ENCODE results near the gene CDC25A.
"Not testable (repeated sequence)": the region's sequence is repeated elsewhere in the genome, so short reads cannot be mapped to it uniquely, and the experiment has no call there.

Gene CDC25A

DNA sequence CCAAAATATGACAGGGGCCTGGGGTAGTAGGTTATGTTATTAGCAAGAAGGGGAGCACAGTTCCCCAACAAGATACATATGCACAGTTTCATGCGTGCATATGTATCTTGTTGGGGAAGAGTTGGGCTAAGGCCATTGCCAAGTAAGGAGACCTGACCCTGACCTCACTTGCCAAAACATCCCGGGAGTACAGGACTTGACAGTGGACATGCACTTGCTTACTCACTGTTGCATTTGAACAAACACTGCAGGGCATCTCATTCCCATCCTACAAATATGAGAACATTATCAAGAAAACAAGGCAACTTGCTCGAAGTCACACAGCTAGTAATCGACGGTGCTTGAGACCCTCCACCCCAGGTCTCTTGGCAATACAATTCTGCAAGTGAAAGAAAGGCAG is 30.3 kb upstream of the CDC25A start:
- Histone ChIP-seq H3K4me1 (ENCODE audit: control insufficient read depth, insufficient read depth, low read length, unreplicated experiment) (peaks cover 4% of the 10 kb centered on the region), H3K36me3 (ENCODE audit: insufficient read depth, low read length) (no peaks in the 10 kb centered on the region), H3K27me3 (ENCODE audit: insufficient read depth, low read length) (0 out of 2 replicates have a peak, but pooled peaks cover 6% of the 10 kb centered on the region), H3K79me2 (ENCODE audit: control insufficient read depth, insufficient read depth, low read length, unreplicated experiment) (no peaks in the 10 kb centered on the region), H3K27ac (ENCODE audit: low read depth, low read length) (no peak overlapping the region), H3K4me3 (ENCODE audit: low read depth, low read length) (no peak overlapping the region), H2AFZ (ENCODE audit: low read length, unreplicated experiment) (no peak overlapping the region)

DNA sequence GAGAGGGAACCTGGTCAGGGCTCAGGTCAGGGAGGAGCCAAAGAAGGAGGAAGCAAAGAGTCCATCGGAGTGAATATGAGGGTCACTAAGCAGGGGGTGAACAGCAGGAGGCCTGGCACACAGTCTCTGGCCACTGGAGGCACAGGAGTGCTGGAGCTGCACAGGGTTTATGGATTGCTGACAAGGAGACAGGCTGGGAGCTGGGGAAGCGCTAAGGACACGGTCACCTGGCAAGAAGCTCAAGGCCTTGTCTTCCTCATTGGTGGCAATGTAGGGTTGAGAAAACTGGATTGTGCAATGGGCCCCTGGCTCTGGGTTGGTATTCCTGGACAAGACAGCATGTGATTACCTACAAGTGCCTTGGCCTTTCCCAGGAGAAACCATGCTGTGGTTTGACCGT is 29.2 kb upstream of the CDC25A start:
- Histone ChIP-seq H3K27me3 (ENCODE audit: insufficient read depth, low read length) (0 out of 2 replicates have a peak, but pooled peaks cover 6% of the 10 kb centered on the region), H3K4me3 (ENCODE audit: low read depth, low read length) (no peak overlapping the region), H3K36me3 (ENCODE audit: insufficient read depth, low read length) (no peaks in the 10 kb centered on the region), H3K27ac (ENCODE audit: low read depth, low read length) (no peak overlapping the region), H3K79me2 (ENCODE audit: control insufficient read depth, insufficient read depth, low read length, unreplicated experiment) (no peaks in the 10 kb centered on the region), H2AFZ (ENCODE audit: low read length, unreplicated experiment) (no peak overlapping the region), H3K4me1 (ENCODE audit: control insufficient read depth, insufficient read depth, low read length, unreplicated experiment) (peaks cover 4% of the 10 kb centered on the region)

DNA sequence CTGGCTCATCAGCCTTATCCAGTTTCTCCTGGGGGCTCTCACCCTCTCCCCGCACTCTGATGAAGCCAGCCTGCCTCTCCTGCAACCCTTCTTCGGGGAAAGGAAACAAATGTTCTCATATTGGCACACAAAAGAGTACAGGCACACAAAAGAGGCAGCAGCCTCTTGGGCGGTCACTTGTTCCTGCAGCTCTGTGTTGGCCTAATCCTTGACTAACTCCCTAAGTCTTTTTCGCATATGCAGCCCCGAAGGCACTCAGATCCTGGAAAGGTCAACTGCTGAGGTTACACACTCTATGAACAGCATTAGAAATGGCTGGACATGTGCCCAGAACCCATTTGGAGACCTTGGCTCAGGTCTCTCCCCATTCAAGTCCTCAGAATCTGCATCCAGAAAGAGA is 27.7 kb upstream of the CDC25A start:
- peaks cover 4% of the 10 kb centered on the region for H3K4me1 ChIP-seq (ENCODE audit: control insufficient read depth, insufficient read depth, low read length, unreplicated experiment)
- no peak overlapping the region for H2AFZ ChIP-seq (ENCODE audit: low read length, unreplicated experiment)
- H3K79me2 ChIP-seq (ENCODE audit: control insufficient read depth, insufficient read depth, low read length, unreplicated experiment), result no peaks in the 10 kb centered on the region
- H3K27ac ChIP-seq (ENCODE audit: low read depth, low read length), result no peak overlapping the region
- H3K36me3 ChIP-seq (ENCODE audit: insufficient read depth, low read length), result no peaks in the 10 kb centered on the region
- H3K27me3 ChIP-seq (ENCODE audit: insufficient read depth, low read length), result 0 out of 2 replicates have a peak, but pooled peaks cover 6% of the 10 kb centered on the region
- H3K4me3 ChIP-seq (ENCODE audit: low read depth, low read length), result no peak overlapping the region

DNA sequence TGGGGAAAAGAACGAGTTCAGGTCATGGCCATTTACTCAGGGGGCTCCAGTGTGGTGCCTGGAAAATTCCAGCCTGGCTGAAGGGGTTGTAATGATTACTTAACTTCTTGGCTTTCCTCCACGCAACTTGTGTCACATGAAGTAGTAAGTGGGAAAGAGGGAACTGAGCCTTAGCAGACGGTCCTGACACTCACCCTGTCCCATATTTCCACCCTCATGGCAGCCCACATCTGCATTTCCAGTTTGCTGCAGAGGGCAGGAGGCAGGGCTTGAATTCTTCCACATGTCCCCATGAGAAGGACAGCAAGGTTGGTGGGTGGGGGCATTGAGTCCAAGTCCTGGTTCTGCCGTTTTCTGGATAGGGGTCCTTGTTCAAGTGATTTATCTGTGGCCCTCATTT is 27.2 kb upstream of the CDC25A start:
- Histone ChIP-seq H3K36me3 (ENCODE audit: insufficient read depth, low read length) (no peaks in the 10 kb centered on the region), H3K27ac (ENCODE audit: low read depth, low read length) (no peak overlapping the region), H3K79me2 (ENCODE audit: control insufficient read depth, insufficient read depth, low read length, unreplicated experiment) (no peaks in the 10 kb centered on the region), H3K27me3 (ENCODE audit: insufficient read depth, low read length) (0 out of 2 replicates have a peak, but pooled peaks cover 6% of the 10 kb centered on the region), H3K4me3 (ENCODE audit: low read depth, low read length) (no peak overlapping the region), H2AFZ (ENCODE audit: low read length, unreplicated experiment) (no peak overlapping the region), H3K4me1 (ENCODE audit: control insufficient read depth, insufficient read depth, low read length, unreplicated experiment) (peaks cover 4% of the 10 kb centered on the region)

DNA sequence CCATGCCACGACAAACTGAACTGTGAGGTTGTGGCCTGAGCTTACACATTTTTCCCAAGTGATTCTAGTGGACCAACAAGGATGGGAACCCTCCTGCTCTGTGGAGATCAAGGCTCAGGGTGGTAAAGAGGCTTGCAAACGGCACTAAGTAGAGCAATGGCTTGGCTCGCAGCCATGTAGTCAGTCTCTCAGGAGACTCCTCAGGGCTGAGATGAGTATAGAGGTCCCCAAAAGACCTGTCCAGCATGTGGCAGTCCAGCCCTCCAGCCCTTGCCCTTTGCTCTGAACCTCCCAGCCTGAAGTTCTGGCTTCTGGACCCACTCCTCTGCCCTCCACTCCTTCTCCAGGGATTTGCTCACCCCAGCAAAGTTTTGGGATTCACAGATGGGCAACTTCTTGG is 26.8 kb upstream of the CDC25A start:
- Histone ChIP-seq H3K4me3 (ENCODE audit: low read depth, low read length) (no peak overlapping the region), H3K27me3 (ENCODE audit: insufficient read depth, low read length) (0 out of 2 replicates have a peak, but pooled peaks cover 6% of the 10 kb centered on the region)

DNA sequence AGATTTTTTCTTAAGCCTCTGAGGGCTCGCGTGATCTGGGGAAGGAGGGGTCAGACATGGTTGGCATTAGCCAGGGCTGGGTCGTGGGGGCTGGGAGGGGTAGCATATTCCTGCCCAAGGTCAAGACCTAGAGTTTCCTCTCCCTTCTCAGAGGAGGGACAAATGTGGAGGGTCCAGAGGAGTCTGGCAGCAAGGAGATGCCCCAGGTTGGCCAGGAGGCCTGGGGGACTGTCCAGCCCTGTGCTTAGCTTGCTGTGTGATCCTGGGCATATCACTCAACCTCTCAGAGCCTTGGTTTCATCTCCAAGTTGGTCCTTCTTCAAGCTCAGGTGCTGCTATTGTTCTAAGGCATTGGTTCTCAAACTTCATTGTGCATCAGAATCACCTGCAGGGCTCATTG is 26.0 kb upstream of the CDC25A start:
- no peak overlapping the region for H3K4me3 ChIP-seq (ENCODE audit: low read depth, low read length)
- H3K79me2 ChIP-seq (ENCODE audit: control insufficient read depth, insufficient read depth, low read length, unreplicated experiment), result no peaks in the 10 kb centered on the region
- no peak overlapping the region for H2AFZ ChIP-seq (ENCODE audit: low read length, unreplicated experiment)
- H3K27ac ChIP-seq (ENCODE audit: low read depth, low read length), result no peak overlapping the region
- peaks cover 4% of the 10 kb centered on the region for H3K4me1 ChIP-seq (ENCODE audit: control insufficient read depth, insufficient read depth, low read length, unreplicated experiment)
- H3K27me3 ChIP-seq (ENCODE audit: insufficient read depth, low read length), result 0 out of 2 replicates have a peak, but pooled peaks cover 6% of the 10 kb centered on the region
- no peaks in the 10 kb centered on the region for H3K36me3 ChIP-seq (ENCODE audit: insufficient read depth, low read length)

More for the DNA sequence above, 26.8 kb upstream of the CDC25A start:
- Histone ChIP-seq H3K36me3 (ENCODE audit: insufficient read depth, low read length) (no peaks in the 10 kb centered on the region), H3K4me1 (ENCODE audit: control insufficient read depth, insufficient read depth, low read length, unreplicated experiment) (peaks cover 4% of the 10 kb centered on the region), H3K27ac (ENCODE audit: low read depth, low read length) (no peak overlapping the region), H2AFZ (ENCODE audit: low read length, unreplicated experiment) (no peak overlapping the region), H3K79me2 (ENCODE audit: control insufficient read depth, insufficient read depth, low read length, unreplicated experiment) (no peaks in the 10 kb centered on the region)

DNA sequence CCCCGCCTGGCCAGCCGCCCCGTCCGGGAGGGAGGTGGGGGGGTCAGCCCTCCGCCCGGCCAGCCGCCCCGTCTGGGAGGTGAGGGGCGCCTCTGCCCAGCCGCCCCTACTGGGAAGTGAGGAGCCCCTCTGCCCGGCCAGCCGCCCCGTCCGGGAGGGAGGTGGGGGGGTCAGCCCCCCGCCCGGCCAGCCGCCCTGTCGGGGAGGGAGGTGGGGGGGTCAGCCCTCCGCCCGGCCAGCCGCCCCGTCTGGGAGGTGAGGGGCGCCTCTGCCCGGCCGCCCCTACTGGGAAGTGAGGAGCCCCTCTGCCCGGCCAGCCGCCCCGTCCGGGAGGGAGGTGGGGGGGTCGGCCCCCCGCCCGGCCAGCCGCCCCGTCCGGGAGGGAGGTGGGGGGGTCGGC is 23.6 kb upstream of the CDC25A start:
- H3K79me2 ChIP-seq (ENCODE audit: control insufficient read depth, insufficient read depth, low read length, unreplicated experiment); H2AFZ ChIP-seq (ENCODE audit: low read length, unreplicated experiment); H3K27ac ChIP-seq (ENCODE audit: low read depth, low read length): not testable (repeated sequence)

DNA sequence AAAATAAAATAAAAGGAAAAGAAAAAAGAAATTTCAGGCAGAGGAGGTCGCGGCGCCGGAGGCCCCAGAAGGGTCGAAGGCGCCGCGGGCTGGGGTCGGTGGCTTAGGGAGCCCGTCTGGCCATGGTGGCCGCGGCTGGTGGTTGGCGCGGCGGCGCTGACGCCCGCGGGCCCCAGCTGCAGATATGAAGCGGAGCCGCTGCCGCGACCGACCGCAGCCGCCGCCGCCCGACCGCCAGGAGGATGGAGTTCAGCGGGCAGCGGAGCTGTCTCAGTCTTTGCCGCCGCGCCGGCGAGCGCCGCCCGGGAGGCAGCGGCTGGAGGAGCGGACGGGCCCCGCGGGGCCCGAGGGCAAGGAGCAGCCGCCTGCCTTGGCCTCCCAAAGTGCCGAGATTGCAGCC is 22.3 kb upstream of the CDC25A start:
- not testable (repeated sequence) for H2AFZ ChIP-seq (ENCODE audit: low read length, unreplicated experiment); H3K36me3 ChIP-seq (ENCODE audit: insufficient read depth, low read length); H3K4me1 ChIP-seq (ENCODE audit: control insufficient read depth, insufficient read depth, low read length, unreplicated experiment); H3K79me2 ChIP-seq (ENCODE audit: control insufficient read depth, insufficient read depth, low read length, unreplicated experiment); H3K4me3 ChIP-seq (ENCODE audit: low read depth, low read length); H3K27ac ChIP-seq (ENCODE audit: low read depth, low read length); H3K27me3 ChIP-seq (ENCODE audit: insufficient read depth, low read length)

More for the DNA sequence above, 23.6 kb upstream of the CDC25A start:
- H3K27me3 ChIP-seq (ENCODE audit: insufficient read depth, low read length); H3K36me3 ChIP-seq (ENCODE audit: insufficient read depth, low read length); H3K4me1 ChIP-seq (ENCODE audit: control insufficient read depth, insufficient read depth, low read length, unreplicated experiment); H3K4me3 ChIP-seq (ENCODE audit: low read depth, low read length): not testable (repeated sequence)

DNA sequence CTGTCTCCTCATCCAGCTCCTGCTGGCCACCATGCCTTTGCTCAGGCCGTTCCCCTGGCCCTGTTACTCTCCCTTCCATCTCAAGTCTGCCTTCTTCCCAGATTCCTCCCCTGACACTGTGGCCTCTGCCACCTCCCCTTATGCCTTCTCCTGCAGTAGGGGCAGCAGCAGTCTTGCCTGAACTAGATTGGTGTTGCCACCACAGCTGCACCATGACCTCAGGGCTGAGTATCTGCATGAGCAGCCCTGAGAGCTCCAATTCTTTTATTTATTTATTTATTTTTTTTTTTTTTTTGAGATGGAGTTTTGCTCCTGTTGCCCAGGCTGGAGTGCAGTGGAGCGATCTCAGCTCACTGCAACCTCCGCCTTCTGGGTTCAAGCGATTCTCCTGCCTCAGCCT is 21.2 kb upstream of the CDC25A start:
- Histone ChIP-seq H3K4me3 (ENCODE audit: low read depth, low read length) (no peak overlapping the region), H2AFZ (ENCODE audit: low read length, unreplicated experiment) (no peak overlapping the region), H3K4me1 (ENCODE audit: control insufficient read depth, insufficient read depth, low read length, unreplicated experiment) (no peaks in the 10 kb centered on the region), H3K27ac (ENCODE audit: low read depth, low read length) (no peak overlapping the region), H3K79me2 (ENCODE audit: control insufficient read depth, insufficient read depth, low read length, unreplicated experiment) (no peaks in the 10 kb centered on the region), H3K36me3 (ENCODE audit: insufficient read depth, low read length) (no peaks in the 10 kb centered on the region), H3K27me3 (ENCODE audit: insufficient read depth, low read length) (no peaks in the 10 kb centered on the region)

DNA sequence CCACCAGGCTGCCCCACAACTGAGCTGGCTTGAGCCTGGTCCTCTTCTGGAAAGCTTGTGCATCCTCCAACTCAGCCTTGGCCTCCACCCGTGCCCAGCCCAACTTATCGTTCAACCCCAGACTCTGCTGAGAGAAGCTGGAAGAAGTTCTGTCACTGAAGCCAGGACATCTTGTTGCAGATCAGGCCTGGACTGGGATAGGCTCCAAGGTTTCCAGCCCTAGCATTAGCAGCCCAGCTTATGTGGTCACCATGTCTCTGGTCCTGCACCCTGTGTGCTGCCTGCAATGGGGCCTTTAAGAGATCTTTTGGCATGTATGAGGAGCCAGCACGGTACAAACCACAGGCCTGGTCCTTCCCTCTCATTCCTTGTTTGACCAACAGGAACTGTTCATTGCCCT is 19.9 kb upstream of the CDC25A start:
- H3K27me3 ChIP-seq (ENCODE audit: insufficient read depth, low read length), result no peaks in the 10 kb centered on the region
- H3K4me3 ChIP-seq (ENCODE audit: low read depth, low read length), result no peak overlapping the region

DNA sequence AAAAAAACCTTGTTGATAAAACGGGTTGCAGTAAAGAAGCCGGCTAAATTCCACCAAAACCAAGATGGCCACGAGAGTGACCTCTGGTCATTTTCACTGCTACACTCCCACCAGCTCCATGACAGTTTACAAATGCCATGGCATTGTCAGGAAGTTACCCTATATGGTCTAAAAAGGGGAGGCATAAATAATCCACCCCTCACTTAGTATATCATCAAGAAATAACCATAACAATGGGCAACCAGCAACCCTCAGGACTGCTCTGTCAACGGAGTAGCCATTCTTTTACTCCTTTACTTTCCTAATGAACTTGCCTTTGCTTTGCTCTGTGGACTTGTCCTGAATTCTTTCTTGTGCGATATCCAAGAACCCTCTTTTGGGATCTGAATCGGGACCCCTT is 14.4 kb upstream of the CDC25A start:
- Histone ChIP-seq H3K27ac (ENCODE audit: low read depth, low read length) (no peak overlapping the region), H3K27me3 (ENCODE audit: insufficient read depth, low read length) (no peaks in the 10 kb centered on the region), H3K4me1 (ENCODE audit: control insufficient read depth, insufficient read depth, low read length, unreplicated experiment) (no peaks in the 10 kb centered on the region), H2AFZ (ENCODE audit: low read length, unreplicated experiment) (no peak overlapping the region), H3K4me3 (ENCODE audit: low read depth, low read length) (no peak overlapping the region), H3K79me2 (ENCODE audit: control insufficient read depth, insufficient read depth, low read length, unreplicated experiment) (no peaks in the 10 kb centered on the region), H3K36me3 (ENCODE audit: insufficient read depth, low read length) (no peaks in the 10 kb centered on the region)

More for the DNA sequence above, 19.9 kb upstream of the CDC25A start:
- no peaks in the 10 kb centered on the region for H3K4me1 ChIP-seq (ENCODE audit: control insufficient read depth, insufficient read depth, low read length, unreplicated experiment)
- no peak overlapping the region for H2AFZ ChIP-seq (ENCODE audit: low read length, unreplicated experiment)
- H3K36me3 ChIP-seq (ENCODE audit: insufficient read depth, low read length), result no peaks in the 10 kb centered on the region
- no peak overlapping the region for H3K27ac ChIP-seq (ENCODE audit: low read depth, low read length)
- no peaks in the 10 kb centered on the region for H3K79me2 ChIP-seq (ENCODE audit: control insufficient read depth, insufficient read depth, low read length, unreplicated experiment)
